CD4-positive, alpha-beta T cell treated with Interleukin-10 for 1 hour (primary cell): ENCODE measurements around the gene ANKRD63.
A peak's percentile ranks its signal among the peaks of the same experiment; 100 is the strongest.

ENCODE experiments used
- DNase-seq: peaks from one replicate; pipeline ENCODE4 v3.0.0-alpha.2; 2020

Gene ANKRD63

DNA sequence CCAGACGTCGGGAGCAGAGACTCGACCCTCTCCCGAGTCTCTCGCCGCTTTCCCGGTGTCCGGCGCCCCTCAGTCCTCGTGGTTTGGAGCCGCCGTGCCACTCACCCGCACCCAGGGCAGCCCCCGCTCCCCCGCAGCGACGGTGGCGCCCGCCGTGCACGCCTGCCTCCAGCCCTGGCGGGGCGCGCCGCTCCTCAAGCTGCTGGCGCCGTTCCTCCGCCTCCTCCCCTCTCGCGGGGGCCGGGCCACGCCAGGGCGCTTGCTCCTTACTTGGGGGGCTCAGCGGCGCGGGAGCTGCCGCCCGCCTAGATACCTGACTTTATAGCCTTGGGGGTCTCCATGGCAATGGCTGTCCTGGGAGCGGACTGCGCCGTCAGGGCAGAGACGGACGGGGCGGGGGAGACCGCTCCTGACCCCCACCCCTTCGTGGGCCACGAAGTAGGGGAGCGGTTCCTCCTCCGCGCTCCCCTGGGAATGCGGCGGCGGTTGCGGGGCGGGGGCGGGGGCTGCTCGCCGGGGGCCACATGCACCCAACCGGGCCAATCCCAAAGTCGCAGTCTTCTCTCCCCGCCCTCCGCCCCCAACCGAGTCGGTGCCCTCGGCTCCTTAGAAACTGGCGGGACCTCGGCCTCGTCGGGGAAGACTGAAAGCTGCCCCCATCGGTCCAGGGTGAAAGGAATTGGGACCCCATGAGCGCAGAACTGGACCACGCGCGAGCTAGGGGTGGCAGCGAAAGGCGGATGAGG lies at the start of gene ANKRD63:
Gene ANKRD63, minus strand, starts transcription at position 196 of the 746 bp plus-strand sequence. CDS start 478 bp downstream, outside the sequence.
- peak; percentile 29 for DNase-seq

DNA sequence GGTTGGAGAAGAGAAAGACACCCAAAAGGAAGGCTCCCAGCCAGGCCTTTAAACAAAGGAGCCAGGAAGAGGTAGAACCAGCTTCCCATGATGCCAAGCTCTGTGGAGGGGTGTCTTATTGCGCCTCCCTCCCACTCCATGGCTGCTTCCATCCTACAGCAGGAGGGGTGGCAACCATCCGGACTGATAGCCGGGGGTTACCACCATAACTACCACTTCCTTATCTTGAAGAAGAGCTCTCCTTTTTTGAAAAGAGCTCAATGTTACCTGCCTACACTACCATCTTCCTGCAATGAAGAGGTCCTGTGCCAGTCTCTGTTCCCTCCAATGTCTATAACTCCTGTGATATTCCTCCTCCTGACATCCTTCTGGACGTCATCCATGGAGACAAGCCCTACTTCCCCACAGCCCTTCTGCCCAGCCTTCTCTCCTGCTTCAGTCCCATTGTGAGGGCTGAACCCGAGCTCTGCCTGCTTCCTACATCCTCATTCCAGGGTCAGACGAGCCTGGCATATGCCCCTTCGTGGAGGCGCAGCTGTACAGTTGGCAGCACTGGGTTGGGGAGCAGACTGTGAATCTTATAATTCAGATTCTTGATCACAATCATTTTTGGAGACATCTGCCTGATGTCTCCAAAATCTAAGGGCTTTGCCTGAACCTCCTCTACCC lies 49.4 kb upstream of the ANKRD63 start:
- DNase-seq = no peak

GRCh38 chr15:40331637-40332036 lies 48.8 kb upstream of the ANKRD63 start:
- no peak for DNase-seq

DNA sequence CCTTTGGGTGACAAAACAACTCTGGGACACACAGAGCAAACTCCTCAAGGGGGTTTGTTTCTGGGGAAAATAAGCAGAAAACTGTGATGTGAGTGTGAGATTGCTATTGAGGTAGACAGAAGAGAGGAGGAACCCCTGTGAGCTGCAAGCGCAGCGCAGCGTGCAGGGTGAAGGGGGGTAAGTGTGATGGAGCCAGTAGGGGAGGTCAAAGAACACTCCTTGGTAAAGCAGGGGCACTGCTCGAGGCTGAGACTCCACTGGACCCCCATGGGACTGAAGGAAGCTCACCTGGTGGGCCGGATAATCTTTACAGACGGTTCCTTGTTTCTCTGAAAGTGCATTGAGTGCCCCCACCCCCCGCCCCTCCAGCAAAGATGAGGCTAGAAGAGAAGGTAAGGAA lies 48.2 kb upstream of the ANKRD63 start:
- DNase-seq = no peak

- DNase-seq = no peak
These were observed 47.5 kb upstream of the ANKRD63 start for GRCh38 chr15:40330368-40330836.

GRCh38 chr15:40329804-40330203 lies 46.9 kb upstream of the ANKRD63 start:
- no peak for DNase-seq

- no peak for DNase-seq
These were observed 45.9 kb upstream of the ANKRD63 start for GRCh38 chr15:40328751-40329150.

DNA sequence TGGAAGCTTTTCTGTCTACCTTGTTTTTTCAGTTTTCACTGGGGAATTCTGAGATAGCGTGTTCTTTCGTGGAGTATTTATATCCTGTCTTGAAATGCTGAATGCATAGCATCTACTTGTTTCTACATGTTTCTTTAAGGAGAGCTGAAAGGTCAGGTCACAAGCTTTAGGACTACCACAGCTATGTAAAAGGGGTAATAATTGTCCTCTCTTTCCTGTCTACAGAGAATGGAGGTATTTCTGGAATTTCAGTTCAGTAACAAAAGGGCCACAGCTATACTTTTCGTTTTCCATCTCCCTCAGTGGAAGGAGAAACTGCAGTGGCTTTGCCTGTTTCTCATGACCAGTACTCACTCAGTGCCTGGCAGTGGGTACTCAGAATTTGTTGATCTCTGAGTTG lies 45.3 kb upstream of the ANKRD63 start:
- DNase-seq = no peak

DNA sequence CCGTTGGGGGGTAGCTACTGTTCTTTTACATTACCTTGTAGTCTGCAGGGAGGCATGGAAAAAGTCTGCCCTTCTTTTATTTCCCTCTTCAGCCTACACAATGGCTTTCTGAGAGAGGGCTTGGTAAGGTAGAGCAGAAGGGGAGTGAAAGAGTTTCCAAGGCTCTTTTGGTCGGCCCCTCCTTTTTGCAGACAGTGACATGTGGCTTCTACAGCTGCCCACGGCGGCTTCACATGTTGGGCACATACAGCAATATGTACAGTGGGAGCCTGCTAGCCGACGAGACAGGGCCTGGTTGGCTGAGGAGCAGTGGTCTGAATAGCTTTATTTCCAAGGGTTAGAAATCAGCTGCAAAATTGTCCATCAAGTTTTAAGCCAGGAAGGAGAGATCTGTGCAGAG lies 44.6 kb upstream of the ANKRD63 start:
- DNase-seq = no peak

- DNase-seq = no peak
These were observed 42.8 kb upstream of the ANKRD63 start for GRCh38 chr15:40325700-40326099.

GRCh38 chr15:40325188-40325587 lies 42.3 kb upstream of the ANKRD63 start:
- no peak for DNase-seq

- DNase-seq = no peak
These were observed 41.4 kb upstream of the ANKRD63 start for GRCh38 chr15:40323953-40324937.

- DNase-seq = peak; percentile 93
These were observed 40.5 kb upstream of the ANKRD63 start, which contains the start of gene INAFM2 for GRCh38 chr15:40323239-40323952. Gene INAFM2 (plus strand): TSS chr15:40323692. CDS start chr15:40324056, 364 bp downstream.

GRCh38 chr15:40322531-40323238 lies 39.8 kb upstream of the ANKRD63 start:
- no peak for DNase-seq

DNA sequence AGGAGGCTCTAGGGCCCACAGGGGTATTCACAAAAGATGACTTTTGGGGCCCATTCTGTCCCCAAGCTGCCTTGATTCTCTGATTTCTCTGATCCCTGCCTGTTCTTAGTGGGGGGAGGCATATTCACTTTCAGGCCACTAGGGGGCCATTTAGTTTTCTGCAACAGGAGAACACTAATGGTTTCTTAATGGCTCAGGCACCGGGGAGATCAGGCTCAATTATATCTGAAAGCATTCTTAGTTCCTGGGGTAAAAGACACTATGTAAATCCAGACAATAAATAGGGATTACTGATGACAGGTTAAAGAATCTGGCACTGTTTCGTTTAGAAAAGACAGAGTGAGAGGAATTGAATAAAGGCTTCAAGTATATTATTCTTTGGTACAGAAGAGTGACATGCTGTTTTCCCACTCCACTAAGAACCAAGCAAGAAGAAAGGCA lies 38.1 kb upstream of the ANKRD63 start:
- DNase-seq = peak; percentile 81

DNA sequence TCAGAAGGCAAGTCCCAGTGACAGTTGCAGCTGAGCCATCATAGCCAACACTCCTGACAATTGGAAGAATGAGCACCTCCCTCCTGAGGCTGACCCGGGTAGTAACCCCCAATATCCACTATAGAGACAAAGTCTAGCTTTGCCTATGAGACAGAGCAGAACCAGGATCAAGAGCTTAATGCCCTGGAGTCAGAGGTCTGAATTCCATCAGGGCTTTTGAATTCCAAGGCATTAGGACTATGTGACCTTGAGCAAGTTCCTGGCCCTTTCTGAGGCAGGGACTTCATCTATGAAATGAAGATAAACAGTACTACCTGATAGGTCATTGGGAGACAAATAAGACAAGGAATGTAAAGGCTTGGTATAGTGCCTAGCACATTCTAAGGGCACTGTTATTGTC lies 37.5 kb upstream of the ANKRD63 start:
- DNase-seq = no peak

DNA sequence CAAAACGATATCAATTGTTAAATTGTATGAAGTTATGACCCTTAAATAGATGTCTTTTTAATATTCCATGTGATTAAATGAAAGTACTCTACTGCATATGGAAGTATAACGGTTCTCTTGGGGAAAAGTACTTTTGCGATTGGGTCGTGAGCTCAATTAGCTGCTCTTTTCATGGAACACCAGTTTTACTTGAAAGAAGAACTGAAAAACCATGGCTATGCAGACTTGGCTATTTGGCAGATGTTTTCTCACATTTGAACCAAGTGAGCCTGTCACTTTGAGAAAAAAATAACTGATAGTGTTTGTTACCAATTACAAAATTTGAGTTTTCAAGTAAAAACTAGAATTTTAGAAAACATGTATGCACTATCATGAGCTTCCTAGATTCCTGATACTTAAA lies 34.7 kb upstream of the ANKRD63 start:
- no peak for DNase-seq

DNA sequence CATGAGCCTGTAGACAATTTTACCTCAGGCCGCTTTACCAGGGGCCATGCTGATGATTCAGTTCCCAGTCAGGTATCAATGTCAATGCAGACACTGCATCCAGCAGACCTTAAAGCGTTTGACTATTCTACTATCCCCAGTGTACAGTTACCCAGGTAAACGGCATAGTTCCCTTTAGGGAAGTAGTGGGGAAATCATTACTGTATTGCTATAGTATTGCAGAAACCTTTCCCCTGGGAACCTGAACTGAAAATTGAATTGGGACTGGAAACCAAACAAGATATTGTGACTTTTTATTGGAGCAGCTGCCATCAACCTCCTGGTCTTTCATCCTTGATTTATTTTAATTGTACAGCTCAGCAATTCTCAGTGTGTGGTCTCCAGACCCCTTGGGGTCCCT lies 34.1 kb upstream of the ANKRD63 start:
- no peak for DNase-seq

DNA sequence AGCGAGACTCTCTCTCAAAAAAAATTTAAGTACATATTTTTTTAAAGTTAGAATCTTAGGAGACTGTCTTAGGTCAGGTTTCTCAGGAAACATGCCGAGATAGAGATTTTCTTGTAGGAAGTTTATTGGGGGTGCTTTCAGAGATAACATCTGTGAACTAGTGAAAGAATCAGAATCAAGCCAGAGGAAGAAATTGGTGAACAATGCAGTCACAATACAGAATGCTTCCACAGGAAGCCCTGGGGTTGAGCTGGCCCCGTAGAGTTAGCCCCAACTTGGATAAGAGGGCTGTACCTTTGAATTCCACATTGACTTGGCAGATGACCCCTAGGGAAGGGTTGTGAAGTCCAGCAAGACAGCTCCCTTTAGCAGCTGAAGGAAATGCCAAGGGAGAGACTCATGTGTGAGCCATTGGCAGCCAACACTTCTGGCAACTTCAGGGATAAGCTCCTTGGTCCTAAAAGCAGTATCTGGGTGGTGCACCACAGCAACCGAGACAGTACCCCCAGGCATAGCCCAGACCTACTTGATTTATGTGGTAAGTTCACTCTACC lies 31.9 kb upstream of the ANKRD63 start:
- DNase-seq = no peak

GRCh38 chr15:40313531-40314398 lies 30.9 kb upstream of the ANKRD63 start:
- DNase-seq = peak; percentile 67
